ENCODE results near the gene PTGER4. TPM values are rescaled to one million over a fixed set of nuclear protein-coding genes. Genes with fewer than 3 reads are reported as not detected.

Gene PTGER4
- total RNA-seq: 83.0 and 92.9 TPM in 2 replicates

DNA sequence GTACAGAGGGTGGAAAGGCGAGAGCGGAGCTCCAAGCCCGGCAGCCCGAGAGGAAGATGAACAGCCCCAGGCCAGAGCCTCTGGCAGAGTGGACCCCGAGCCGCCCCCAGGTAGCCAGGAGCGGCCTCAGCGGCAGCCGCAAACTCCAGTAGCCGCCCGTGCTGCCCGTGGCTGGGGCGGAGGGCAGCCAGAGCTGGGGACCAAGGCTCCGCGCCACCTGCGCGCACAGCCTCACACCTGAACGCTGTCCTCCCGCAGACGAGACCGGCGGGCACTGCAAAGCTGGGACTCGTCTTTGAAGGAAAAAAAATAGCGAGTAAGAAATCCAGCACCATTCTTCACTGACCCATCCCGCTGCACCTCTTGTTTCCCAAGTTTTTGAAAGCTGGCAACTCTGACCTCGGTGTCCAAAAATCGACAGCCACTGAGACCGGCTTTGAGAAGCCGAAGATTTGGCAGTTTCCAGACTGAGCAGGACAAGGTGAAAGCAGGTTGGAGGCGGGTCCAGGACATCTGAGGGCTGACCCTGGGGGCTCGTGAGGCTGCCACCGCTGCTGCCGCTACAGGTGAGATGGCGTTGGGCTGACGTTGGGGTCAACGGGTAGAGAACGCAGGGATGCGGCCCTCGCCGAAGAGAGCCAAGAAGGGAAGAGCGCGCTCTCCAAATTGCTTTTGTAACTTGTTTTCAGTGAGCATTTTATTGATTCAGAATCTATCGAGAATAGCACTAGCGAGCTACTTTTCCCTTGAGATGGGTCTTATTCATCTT is at the start of gene PTGER4:
Gene PTGER4, plus strand, starts transcription at position 3 of the 769 bp plus-strand sequence. CDS start 1,079 bp downstream, outside the sequence.

Small RNAs within 50 kb of the gene (small RNA-seq; reads per million reads assigned to genes)
- gene RF00092: not detected

Other genes starting within 250 kb of the PTGER4 start
- gene TTC33, start 76.0 kb downstream of the PTGER4 start, total RNA-seq: 10.8 and 13.4 TPM in 2 replicates
- gene PRKAA1, start 118.5 kb downstream of the PTGER4 start, total RNA-seq: 105 and 146 TPM in 2 replicates
- gene RPL37, start 155.3 kb downstream of the PTGER4 start, total RNA-seq: 137 and 204 TPM in 2 replicates
- 35.9 and 45.8 TPM in 2 replicates for gene CARD6, start 161.5 kb downstream of the PTGER4 start, total RNA-seq
- 0.67 and 3.9 TPM in 2 replicates for gene C7, start 229.6 kb downstream of the PTGER4 start, total RNA-seq

Data from vein endothelial cell (primary cell).